CD4-positive, alpha-beta T cell treated with Interleukin-12 subunit alpha and Interleukin-12 subunit beta, for 1 hour (primary cell): ENCODE measurements around the gene CAMTA1.
"Not testable (repeated sequence)": the region's sequence is repeated elsewhere in the genome, so short reads cannot be mapped to it uniquely, and the experiment has no call there.

Experiments used
- DNase-seq: peaks from one replicate; pipeline ENCODE4 v3.0.0-alpha.2; 2020

The CAMTA1 gene

DNA sequence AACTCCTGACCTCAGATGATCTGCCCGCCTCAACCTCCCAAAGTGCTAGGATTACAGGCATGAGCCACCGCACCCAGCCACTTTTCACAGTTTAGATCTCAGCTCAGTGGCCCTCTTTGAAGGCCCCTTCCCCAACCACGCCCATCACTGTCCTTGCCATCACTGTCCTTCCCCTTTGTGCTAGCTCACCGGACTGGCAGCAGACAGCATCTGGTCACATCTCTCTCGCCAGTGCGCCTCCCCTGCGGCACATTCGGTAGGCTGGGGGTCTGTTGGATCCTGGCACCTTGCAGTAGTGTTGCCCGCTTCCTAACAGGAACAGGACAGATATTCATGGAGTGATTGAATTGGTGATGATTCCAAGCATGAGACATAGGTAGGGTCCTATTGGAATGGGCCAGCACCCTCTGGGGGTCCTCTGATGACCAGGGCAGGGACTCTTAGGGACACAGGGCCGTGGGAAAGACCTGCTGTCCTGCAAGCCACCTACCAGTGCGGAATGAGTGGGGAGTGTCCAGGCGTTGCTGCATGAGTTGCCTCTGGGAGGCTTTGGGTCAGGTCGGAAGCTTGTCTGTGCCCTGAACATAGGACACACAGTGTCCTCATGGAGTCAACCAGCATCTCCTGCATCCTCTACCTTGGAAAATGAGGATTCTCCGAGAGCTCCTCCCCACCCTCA, 807.0 kb downstream of the CAMTA1 start:
- DNase-seq = no peak

- DNase-seq = no peak
Observed at GRCh38 chr1:7594002-7594713, 808.9 kb downstream of the CAMTA1 start.

DNA sequence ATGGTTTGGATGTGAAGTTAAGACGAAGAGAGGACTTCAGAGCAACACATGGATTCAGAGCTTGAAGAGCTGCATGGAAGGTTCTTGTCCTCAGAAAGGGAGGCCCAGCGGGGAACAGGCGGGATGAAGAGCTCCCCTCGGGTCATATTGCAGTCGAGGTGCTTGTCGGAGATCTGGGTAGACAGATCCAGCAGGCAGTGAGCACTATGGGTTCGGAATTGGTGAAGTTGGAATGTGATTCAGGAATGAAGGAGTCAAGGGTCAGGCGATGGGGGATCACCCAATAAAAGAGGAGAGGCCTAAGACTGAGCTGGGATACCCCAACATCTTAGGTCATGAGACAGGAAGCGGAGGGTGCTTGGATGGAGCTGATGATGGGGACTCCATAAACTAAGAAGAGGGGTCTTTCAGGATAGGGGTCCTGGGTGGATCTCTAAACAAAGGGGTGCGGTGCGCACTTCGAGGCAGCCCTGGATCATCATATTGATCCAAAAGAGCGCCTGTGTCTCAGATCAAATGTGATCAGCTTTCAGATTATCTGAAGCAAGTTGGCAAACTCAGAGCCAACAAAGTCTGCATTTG, 809.6 kb downstream of the CAMTA1 start:
- no peak for DNase-seq

DNA sequence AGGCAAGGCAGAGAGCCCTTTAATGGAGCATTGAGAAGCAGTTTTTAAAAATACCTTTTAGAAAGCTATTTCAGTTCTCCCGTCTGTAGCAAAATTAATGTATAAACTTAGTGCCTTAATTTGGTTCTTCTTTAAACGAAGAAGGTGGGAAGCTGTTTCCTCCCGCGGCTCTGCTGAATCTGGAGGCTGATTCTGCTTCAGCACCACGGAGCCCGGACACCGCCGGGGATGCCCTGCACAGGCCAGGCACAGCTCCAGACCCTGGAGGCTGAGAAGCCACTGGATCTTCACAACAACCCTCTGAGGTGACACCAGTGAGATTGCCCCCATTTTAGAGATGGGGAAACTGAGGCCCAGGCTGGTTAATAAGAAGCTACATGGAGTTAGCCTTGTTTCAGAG, 810.1 kb downstream of the CAMTA1 start:
- no peak for DNase-seq

- no peak for DNase-seq
Observed at GRCh38 chr1:7596126-7596965, 811.1 kb downstream of the CAMTA1 start.

DNA sequence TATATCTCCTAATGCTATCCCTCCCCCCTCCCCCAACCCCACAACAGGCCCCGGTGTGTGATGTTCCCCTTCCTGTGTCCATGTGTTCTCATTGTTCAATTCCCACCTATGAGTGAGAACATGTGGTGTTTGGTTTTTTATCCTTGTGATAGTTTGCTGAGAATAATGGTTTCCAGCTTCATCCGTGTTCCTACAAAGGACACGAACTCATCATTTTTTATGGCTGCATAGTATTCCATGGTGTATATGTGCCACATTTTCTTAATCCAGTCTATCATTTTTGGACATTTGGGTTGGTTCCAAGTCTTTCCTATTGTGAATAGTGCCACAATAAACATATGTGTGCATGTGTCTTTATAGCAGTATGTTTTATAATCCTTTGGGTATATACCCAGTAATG, 812.8 kb downstream of the CAMTA1 start:
- DNase-seq = not testable (repeated sequence)

- not testable (repeated sequence) for DNase-seq
Observed at GRCh38 chr1:7604906-7605305, 819.7 kb downstream of the CAMTA1 start.

DNA sequence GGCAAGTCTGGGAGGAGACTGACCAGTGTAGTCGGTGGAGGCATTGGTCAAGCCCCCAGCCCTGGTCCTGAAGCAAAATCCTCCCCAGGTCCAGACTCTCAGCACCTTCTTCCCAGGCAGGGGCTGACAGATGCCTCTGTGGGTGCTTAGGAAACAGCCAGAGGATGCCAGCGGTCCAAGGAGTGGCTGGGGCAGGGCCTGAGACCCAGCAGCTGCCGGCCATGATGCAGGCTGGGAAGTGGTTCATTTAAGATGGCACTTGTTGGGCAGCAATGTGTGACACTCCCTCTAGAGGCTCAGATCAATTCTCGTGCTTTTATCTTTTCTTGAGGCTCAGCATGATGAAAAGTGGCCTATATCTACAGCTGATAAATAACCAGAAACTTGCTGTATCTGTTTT, 820.8 kb downstream of the CAMTA1 start:
- no peak for DNase-seq

DNA sequence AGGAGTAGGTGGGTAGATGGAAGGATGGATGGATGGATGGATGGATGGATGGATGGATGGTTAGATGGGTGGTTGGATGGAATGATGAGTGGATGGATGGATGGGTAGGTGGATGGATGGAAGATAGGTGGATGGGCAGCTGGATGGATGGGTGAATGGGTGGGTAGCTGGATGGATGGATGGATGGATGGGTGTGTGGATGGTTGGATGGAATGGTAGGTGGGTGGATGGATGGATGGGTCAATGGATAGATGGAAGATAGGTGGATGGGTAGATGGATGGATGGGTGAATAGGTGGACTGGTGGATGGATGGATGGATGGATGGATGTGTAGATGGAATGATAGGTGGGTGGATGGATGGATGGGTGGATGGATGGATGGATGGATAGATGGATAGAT, 821.8 kb downstream of the CAMTA1 start:
- DNase-seq = no peak

DNA sequence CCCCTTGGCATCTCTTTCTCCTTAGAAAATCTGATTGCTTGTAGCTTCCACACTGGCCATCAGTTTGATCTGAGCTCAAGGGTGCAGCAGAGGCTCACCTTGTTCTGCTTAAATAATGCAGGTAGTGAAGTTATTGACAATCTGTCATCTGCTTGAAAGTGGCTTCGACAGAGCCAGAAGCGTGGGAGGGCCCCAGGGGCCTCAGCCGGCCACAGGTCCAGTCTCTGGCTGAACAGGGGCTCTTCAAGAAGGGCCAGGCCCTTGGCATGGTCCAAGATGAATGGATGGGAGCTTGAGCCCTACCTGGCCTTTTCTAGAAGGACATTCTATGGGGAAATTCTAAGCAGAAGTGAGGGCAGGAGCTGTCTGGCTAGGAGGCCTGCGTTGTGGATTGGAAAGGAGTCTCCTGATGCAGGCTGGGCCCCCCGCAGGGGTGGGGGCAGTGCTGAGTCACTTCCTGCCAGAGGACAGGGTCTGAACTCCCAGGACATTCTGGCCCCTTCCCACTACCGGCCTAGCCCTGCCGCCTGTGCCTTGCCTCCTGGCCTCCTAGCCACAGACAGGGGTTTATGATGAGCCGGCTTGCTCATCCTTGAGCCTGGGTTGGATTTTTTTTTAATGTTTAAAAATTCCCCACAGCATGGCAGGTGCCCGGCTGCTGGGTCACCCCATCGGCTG, 823.5 kb downstream of the CAMTA1 start:
- no peak for DNase-seq

DNA sequence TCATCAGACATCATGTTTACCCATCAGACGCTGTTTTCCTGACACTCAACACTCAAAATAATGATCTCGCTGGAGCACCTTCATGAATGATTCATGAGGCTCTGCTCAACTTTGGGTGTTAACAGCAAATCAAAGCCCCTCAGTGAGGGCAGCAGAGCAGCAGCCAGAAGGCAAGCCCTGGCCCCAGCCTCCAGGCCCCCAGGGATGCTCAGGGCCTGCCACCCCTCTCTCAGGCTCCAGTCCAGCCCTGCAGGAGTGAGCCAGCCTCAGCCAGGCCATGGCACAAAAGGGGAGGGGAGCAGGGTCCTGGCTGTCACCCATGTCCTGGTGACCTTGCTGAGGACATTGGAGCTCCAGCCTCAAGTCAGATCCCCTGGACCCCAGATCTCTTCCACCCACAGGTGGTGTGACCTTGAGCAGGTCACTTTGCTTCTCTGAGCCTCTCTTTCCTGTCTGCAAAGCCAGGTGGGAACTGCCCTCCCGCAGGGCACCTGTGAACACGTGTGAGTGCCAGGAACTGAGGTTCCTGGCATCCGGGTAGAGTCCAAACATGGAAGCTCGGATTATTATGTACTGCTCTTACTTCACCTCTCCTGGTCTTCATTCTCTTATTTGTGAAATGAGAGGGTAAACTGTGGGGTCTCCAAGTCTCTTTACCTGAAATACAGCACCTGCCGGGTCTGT, 824.2 kb downstream of the CAMTA1 start:
- no peak for DNase-seq

DNA sequence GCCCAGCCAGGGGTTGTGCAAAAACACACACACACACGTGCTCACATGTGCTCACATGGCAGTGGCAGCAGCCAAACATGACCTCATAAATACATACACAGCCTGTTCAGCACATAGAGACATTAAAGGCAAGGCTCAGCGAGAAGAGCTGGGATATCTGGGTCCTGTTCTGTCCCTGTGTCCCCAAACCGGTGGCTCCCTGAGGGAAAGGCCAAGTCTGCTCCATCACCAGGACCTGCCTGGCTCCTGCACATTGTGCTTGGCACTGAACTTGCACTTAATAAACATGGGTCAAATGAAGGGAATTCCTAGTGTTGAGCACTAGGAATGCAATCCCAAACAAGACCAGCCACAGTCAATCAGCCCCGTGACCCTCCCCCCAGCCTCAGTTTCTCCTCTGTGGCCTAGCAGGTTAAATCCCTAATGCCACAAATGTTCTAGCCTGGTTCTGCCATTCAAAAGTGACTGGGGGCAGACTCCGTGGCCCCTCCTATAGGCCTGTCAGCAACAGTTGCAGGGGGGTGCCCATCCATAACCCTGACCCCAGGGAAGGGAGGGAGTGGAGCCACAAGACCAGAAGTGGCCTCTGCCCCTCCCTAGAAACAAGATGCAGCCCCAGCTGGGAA, 825.0 kb downstream of the CAMTA1 start:
- no peak for DNase-seq

GRCh38 chr1:7610936-7611335, 825.7 kb downstream of the CAMTA1 start:
- DNase-seq = no peak

- no peak for DNase-seq
Observed at GRCh38 chr1:7611421-7612010, 826.3 kb downstream of the CAMTA1 start.

DNA sequence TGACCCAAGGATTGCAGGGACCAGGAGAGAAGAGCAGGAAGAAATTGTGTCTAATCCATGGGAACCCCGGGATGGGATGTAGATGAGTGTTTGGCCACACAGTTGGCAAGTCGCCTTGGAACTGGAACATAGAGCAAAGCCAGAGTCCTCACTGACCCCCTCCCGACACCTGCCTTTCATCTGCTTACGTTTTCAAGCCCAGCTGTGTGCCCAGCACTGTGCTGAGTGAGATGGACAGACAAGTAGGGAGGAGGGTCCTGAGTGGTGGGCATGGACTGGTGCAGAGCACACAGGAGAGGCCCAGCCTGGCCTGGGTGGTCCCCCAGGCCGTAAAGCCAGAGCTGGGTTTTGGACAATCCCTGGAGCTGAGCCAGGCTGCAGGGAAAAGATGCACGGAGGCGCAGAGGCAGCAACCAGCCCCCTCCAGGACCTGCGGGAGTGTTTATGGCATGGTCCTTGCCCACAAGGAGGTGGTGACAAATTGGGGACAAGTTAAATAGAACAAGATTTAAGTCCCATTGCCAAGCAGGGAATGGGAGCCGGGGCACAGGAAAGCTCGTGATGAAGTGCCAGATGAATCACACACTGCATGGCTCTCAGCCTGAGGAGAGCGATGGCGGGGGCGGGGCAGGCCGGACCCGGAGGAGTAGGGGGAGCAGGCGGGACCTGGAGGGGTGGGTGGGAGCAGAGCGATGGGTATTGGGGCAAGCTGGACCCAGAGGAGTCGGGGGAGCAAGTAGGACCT, 828.0 kb downstream of the CAMTA1 start:
- DNase-seq = no peak

GRCh38 chr1:7613851-7614205, 828.6 kb downstream of the CAMTA1 start:
- DNase-seq = no peak

GRCh38 chr1:7614576-7615074, 829.4 kb downstream of the CAMTA1 start:
- no peak for DNase-seq

DNA sequence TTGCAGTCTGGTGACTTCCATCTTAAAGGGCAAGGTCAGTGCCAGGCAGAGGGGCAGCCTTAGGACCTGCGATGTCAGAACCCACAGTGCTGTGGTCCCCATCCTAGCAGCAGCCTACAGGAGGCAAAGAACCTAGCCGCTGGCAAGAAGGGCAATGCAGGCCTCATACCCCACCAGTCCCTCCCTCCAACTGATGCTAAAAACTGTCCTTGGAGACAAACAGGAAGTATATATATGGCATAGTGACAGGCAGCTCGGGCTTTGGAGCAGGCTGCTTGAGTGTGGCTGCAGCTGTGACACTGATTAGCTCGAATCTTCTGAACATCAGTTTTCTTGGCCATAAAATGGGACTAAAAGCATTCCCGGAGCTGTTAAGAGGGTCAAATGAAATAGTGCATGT, 829.9 kb downstream of the CAMTA1 start:
- DNase-seq = no peak

GRCh38 chr1:7616076-7616832, 831.0 kb downstream of the CAMTA1 start:
- DNase-seq = no peak

- DNase-seq = no peak
Observed at GRCh38 chr1:7616953-7617352, 831.7 kb downstream of the CAMTA1 start.
